Progenitor cell of endocrine pancreas (in vitro differentiated cells): ENCODE data around the gene MICAL1. TPM values are rescaled to one million over a fixed set of nuclear protein-coding genes. Genes with fewer than 3 reads are reported as not detected.

ENCODE experiments used
- DNase-seq: peaks from one replicate; pipeline ENCODE4 v3.0.0; 2021; ENCODE audit warnings: low spot score; ENCODE audit not compliant: unreplicated experiment
- H3K27ac Mint-ChIP-seq: 2 replicates; pipeline ENCODE4 v1.8.0; 2021; ENCODE audit warnings: mild to moderate bottlenecking, moderate library complexity, mixed read lengths
- H3K27me3 Mint-ChIP-seq: 2 replicates; pipeline ENCODE4 v1.8.0; 2021; ENCODE audit warnings: mixed read lengths
- H3K36me3 Mint-ChIP-seq: 2 replicates; pipeline ENCODE4 v1.8.0; 2022; ENCODE audit warnings: mixed read lengths; ENCODE audit not compliant: insufficient read depth
- H3K4me1 Mint-ChIP-seq: 2 replicates; pipeline ENCODE4 v1.8.0; 2021; ENCODE audit warnings: low read depth, mixed read lengths
- H3K4me3 Mint-ChIP-seq: 2 replicates; pipeline ENCODE4 v1.8.0; 2021; ENCODE audit warnings: low read depth, mild to moderate bottlenecking, moderate library complexity, mixed read lengths
- H3K9me3 Mint-ChIP-seq: 2 replicates; pipeline ENCODE4 v1.8.0; 2021; ENCODE audit warnings: low read depth, mixed read lengths
- CTCF ChIP-seq: fragments of 200-600 bp; sonication (generic); IDR thresholded peaks from one replicate; pipeline ENCODE4 v1.5.0; 2021; ENCODE audit warnings: antibody characterized with exemption, mild to moderate bottlenecking; ENCODE audit not compliant: unreplicated experiment
- total RNA-seq: library from RNA; stranded (reverse); gene quantifications from 2 replicates; pipeline ENCODE4 v1.2.1, GENCODE V29; 2021

MICAL1 gene
- total RNA-seq, 1 donor from 2014 or later = 101 TPM

GRCh38 chr6:109442393-109442924, 13.1 kb downstream of the MICAL1 start:
- DNase-seq = no peak
- Mint-ChIP-seq H3K4me3 (peak overlapping the region; percentile 96), H3K36me3 (peaks cover 10% of the 10 kb centered on the region), H3K27ac (no peak overlapping the region), H3K4me1 (peaks cover 14% of the 10 kb centered on the region), H3K27me3 (no peaks in the 10 kb centered on the region), H3K9me3 (no peaks in the 10 kb centered on the region)
- TF ChIP-seq CTCF = no peak

GRCh38 chr6:109441069-109441816, 14.3 kb downstream of the MICAL1 start:
- Mint-ChIP-seq H3K4me3 (peak overlapping the region; percentile 96), H3K36me3 (peaks cover 6% of the 10 kb centered on the region), H3K27ac (peak overlapping the region; percentile 97), H3K4me1 (peaks cover 14% of the 10 kb centered on the region), H3K27me3 (no peaks in the 10 kb centered on the region), H3K9me3 (no peaks in the 10 kb centered on the region)
- TF ChIP-seq CTCF = peak; percentile 43
- peak; percentile 42 for DNase-seq

GRCh38 chr6:109440331-109441068, 15.1 kb downstream of the MICAL1 start, which contains the start of the genes PPIL6 and SMPD2:
TSS of gene PPIL6 (minus strand) at chr6:109440628. CDS start at chr6:109440590, 38 bp downstream.
TSS of gene SMPD2 (plus strand) at chr6:109440724. CDS start at chr6:109441122, 398 bp downstream.
- Mint-ChIP-seq H3K4me3 (peak within 1 kb of the TSS; percentile 96), H3K9me3 (no peaks in the 10 kb centered on the region), H3K27me3 (no peaks in the 10 kb centered on the region), H3K36me3 (peaks cover 2% of the 10 kb centered on the region), H3K4me1 (peaks cover 14% of the 10 kb centered on the region), H3K27ac (peak within 1 kb of the TSS; percentile 97)
- TF ChIP-seq CTCF = peak; percentile 48
- peak; percentile 86 for DNase-seq

- TF ChIP-seq CTCF = no peak
- H3K9me3 Mint-ChIP-seq = no peaks in the 10 kb centered on the region
Observed at GRCh38 chr6:109436041-109436440, 19.5 kb downstream of the MICAL1 start.

GRCh38 chr6:109434456-109434855, 21.1 kb downstream of the MICAL1 start:
- Mint-ChIP-seq H3K36me3 (peaks cover 2% of the 10 kb centered on the region), H3K4me3 (no peak overlapping the region), H3K4me1 (peaks cover 8% of the 10 kb centered on the region), H3K27me3 (no peaks in the 10 kb centered on the region), H3K9me3 (no peaks in the 10 kb centered on the region), H3K27ac (no peak overlapping the region)
- no peak for TF ChIP-seq CTCF
- no peak for DNase-seq

More at GRCh38 chr6:109436041-109436440, 19.5 kb downstream of the MICAL1 start:
- Mint-ChIP-seq H3K27me3 (no peaks in the 10 kb centered on the region), H3K4me3 (no peak overlapping the region), H3K4me1 (peaks cover 11% of the 10 kb centered on the region), H3K27ac (no peak overlapping the region), H3K36me3 (peaks cover 2% of the 10 kb centered on the region)
- no peak for DNase-seq
